ENCODE results near the gene C14orf180.
"Not testable (repeated sequence)": the region's sequence is repeated elsewhere in the genome, so short reads cannot be mapped to it uniquely, and the experiment has no call there.

C14orf180 gene

DNA sequence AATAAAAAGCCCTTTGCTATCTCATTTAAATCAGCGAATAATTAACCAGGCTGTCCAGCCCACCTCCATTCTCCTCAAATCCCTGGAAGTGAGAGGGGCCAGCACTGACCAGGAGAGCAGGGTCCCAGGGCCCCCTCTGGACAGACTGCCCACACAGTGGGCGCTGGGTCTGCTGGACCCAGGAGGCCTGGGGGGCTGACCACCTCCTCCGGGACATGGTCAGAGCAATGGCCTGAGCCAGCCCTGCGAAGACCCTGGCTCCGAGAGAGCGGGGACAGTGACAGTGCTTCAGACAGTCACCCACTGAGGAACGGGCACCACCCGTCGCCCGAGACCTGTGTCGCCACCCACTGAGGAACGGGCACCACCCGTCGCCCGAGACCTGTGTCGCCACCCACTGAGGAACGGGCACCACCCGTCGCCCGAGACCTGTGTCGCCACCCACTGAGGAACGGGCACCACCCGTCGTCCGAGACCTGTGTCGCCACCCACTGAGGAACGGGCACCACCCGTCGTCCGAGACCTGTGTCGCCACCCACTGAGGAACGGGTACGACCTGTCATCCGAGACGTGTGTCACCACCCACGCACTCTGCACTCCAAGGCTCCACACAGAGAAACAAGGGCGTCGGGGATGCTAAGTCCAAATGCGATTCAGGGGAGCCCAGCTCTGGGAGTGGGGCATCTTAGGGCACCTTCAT, 57.4 kb downstream of the C14orf180 start:
- H3K36me3 ChIP-seq (ENCODE audit: insufficient read depth, low read length); H3K9me3 ChIP-seq (ENCODE audit: control insufficient read depth, insufficient read depth, low read length); H3K4me1 ChIP-seq (ENCODE audit: insufficient read depth, low read length); H3K9ac ChIP-seq (ENCODE audit: low read depth, low read length): not testable (repeated sequence)

DNA sequence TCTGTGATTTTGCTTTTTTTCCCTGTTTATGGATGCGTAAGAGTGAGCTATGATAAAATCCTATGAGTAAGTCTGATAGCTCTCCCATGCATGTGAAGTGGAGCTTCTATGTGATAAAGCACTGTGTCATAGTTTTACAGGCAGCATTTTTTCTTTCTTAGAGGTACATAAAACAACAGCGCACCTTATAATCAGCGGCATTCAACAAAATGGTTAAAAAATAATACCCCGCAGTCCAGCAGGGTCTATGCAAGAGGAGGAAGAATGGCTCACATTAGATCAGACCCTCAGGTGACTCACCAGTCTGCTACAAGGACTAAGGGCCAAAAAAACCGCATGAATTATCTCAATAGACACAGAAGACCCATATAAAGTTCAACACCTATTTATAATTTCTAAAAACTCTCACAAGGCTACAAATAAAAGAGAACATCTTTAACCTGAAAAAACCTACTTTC, 58.0 kb downstream of the C14orf180 start:
- no peak overlapping the region for H3K9ac ChIP-seq (ENCODE audit: low read depth, low read length)
- H3K4me1 ChIP-seq (ENCODE audit: insufficient read depth, low read length) = no peaks in the 10 kb centered on the region; the same call in 1 of the 2 replicates
- H3K9me3 ChIP-seq (ENCODE audit: control insufficient read depth, insufficient read depth, low read length) = no peaks in the 10 kb centered on the region
- no peaks in the 10 kb centered on the region for H3K36me3 ChIP-seq (ENCODE audit: insufficient read depth, low read length)

DNA sequence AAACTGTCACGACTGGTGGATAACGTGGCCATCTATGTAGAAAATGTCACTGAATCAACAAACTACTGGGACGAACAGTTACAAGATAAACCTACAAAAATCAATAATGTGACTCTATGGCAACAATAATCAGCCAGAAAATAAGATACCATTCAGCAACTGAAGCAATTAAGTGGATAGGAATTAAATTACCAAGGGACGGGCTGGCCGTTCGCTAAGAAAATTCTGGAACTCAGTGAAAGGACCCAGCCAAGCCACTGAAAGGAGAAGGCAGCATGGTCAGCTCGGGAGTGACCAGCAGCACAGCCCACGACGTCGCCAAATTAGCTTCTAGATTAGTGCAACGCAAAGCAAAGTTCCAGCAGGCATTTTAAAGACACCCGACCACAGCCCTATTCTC, 58.6 kb downstream of the C14orf180 start:
- Histone ChIP-seq H3K9ac (ENCODE audit: low read depth, low read length) (no peak overlapping the region), H3K36me3 (ENCODE audit: insufficient read depth, low read length) (no peaks in the 10 kb centered on the region), H3K4me1 (ENCODE audit: insufficient read depth, low read length) (no peaks in the 10 kb centered on the region; the same call in 1 of the 2 replicates), H3K9me3 (ENCODE audit: control insufficient read depth, insufficient read depth, low read length) (no peaks in the 10 kb centered on the region)

DNA sequence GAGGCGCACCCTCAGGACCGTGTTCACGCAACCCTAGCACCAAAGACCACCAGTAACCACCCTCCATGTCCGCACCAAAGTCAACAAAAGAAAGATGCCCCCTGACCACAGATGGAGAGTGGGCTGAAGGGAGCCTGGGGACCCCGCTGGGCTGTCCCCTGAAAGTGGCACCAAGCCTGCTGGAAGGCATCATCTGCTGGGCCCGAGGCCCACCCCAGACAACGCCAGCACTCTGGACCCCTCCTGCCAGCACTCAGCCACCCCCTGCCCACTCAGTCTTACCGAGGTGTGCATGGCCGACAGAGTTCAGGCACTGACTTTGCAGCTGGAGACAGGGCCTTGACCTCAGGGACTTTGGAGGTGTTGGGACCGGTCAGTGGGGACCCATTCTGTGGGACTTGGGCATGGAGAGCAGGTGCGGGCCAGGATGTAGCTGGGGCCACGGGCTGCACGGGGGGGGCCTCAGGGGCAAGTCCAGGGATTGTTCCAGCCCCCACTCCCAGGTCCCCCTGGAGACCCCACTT, 59.4 kb downstream of the C14orf180 start:
- no peaks in the 10 kb centered on the region for H3K36me3 ChIP-seq (ENCODE audit: insufficient read depth, low read length)
- no peaks in the 10 kb centered on the region; the same call in 1 of the 2 replicates for H3K4me1 ChIP-seq (ENCODE audit: insufficient read depth, low read length)
- H3K9me3 ChIP-seq (ENCODE audit: control insufficient read depth, insufficient read depth, low read length) = no peaks in the 10 kb centered on the region
- no peak overlapping the region for H3K9ac ChIP-seq (ENCODE audit: low read depth, low read length)

DNA sequence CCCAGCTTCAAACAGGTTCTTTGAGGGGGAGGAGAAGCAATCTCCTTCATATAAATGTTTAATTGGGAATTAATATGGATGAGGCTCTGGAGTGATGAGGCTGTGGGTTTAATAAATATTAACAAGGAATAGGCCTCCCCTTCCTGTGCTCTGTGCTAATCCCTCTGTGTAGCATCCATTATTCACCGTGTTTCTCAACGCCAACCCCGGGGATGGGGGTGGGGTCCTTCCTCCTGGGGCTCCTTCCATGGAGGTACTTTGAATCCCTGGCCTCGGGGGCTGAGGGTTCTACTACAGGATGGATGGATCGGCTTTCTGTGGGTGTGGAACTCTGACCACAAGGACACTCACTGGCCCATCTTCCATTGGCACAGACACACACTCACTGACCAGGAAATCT, 59.9 kb downstream of the C14orf180 start:
- H3K9me3 ChIP-seq (ENCODE audit: control insufficient read depth, insufficient read depth, low read length) = no peaks in the 10 kb centered on the region
- no peaks in the 10 kb centered on the region; the same call in 1 of the 2 replicates for H3K4me1 ChIP-seq (ENCODE audit: insufficient read depth, low read length)
- no peaks in the 10 kb centered on the region for H3K36me3 ChIP-seq (ENCODE audit: insufficient read depth, low read length)
- H3K9ac ChIP-seq (ENCODE audit: low read depth, low read length) = no peak overlapping the region

Data from ES-I3 (cell line).